NCI-H524 (cell line): ENCODE results near the gene AK6.
"Not testable (repeated sequence)": the region's sequence is repeated elsewhere in the genome, so short reads cannot be mapped to it uniquely, and the experiment has no call there.

Experiments used
- DNase-seq, 2 experiments: peaks; one replicate each; lab custom pipeline; 2025; lab: John Stamatoyannopoulos, UW

The AK6 gene

GRCh38 chr5:69369340-69370121, at the start of gene AK6, which contains the start of the genes RAD17 and TAF9:
Gene AK6 (minus strand): TSS chr5:69369520. CDS start chr5:69369490, 30 bp downstream.
Gene RAD17 (plus strand): TSS chr5:69369818. CDS start chr5:69372209, 2,391 bp downstream.
Gene TAF9 (minus strand): TSS chr5:69369520. CDS start chr5:69365737, 3,783 bp downstream.
- DNase-seq: peak; percentile 86 to 90

GRCh38 chr5:69418554-69418953, 49.2 kb upstream of the AK6 start:
- DNase-seq: no peak

GRCh38 chr5:69416699-69417098, 47.4 kb upstream of the AK6 start:
- DNase-seq: no peak

GRCh38 chr5:69416180-69416579, 46.9 kb upstream of the AK6 start:
- DNase-seq: no peak

- no peak for DNase-seq
Measured at GRCh38 chr5:69415584-69415958, 46.3 kb upstream of the AK6 start.

GRCh38 chr5:69414885-69415583, 45.7 kb upstream of the AK6 start, which contains the start of gene MARVELD2:
Gene MARVELD2 (plus strand): TSS chr5:69415116. CDS start chr5:69419386, 4,270 bp downstream.
- DNase-seq: no peak

GRCh38 chr5:69404659-69405330, 35.5 kb upstream of the AK6 start:
- no peak for DNase-seq

GRCh38 chr5:69378376-69378775, 9.1 kb upstream of the AK6 start:
- DNase-seq: peak in 1 of 2 experiments; percentile 1

GRCh38 chr5:69374911-69375446, 5.7 kb upstream of the AK6 start:
- DNase-seq: no peak

GRCh38 chr5:69372394-69372793, 3.1 kb upstream of the AK6 start:
- DNase-seq: no peak

GRCh38 chr5:69370335-69370734, 1.0 kb upstream of the AK6 start:
- not testable (repeated sequence) for DNase-seq

GRCh38 chr5:69368458-69369339, 621 bp downstream of the AK6 start:
- DNase-seq: no peak

- no peak for DNase-seq
Measured at GRCh38 chr5:69367697-69368279, 1.5 kb downstream of the AK6 start.

GRCh38 chr5:69364850-69365249, 4.5 kb downstream of the AK6 start:
- DNase-seq: no peak

GRCh38 chr5:69364414-69364813, 4.9 kb downstream of the AK6 start:
- DNase-seq: peak in 1 of 2 experiments; percentile 6

- DNase-seq: no peak
Measured at GRCh38 chr5:69360442-69360841, 8.9 kb downstream of the AK6 start.

- no peak for DNase-seq
Measured at GRCh38 chr5:69359699-69360098, 9.6 kb downstream of the AK6 start.

GRCh38 chr5:69350664-69351063, 18.7 kb downstream of the AK6 start:
- no peak for DNase-seq

- no peak for DNase-seq
Measured at GRCh38 chr5:69343083-69343482, 26.2 kb downstream of the AK6 start.

GRCh38 chr5:69341520-69342161, 27.7 kb downstream of the AK6 start:
- no peak for DNase-seq
